Trophoblast cell (in vitro differentiated cells and primary cell): ENCODE measurements around the gene PET117.
A peak's percentile ranks its signal among the peaks of the same experiment; 100 is the strongest.
"Not testable (repeated sequence)": the region's sequence is repeated elsewhere in the genome, so short reads cannot be mapped to it uniquely, and the experiment has no call there.

Source experiments
- DNase-seq, 2 donors: peaks; one replicate each; pipeline ENCODE4 v3.0.0-alpha.2; 2016
- H2AFZ ChIP-seq: 2 replicates; pipeline ENCODE4 v1.6.1; 2013; ENCODE audit warnings: low read length, moderate library complexity, mild to moderate bottlenecking; ENCODE audit not compliant: insufficient read depth, poor library complexity
- H2AK5ac ChIP-seq: 2 replicates; pipeline ENCODE4 v1.6.1; 2013; ENCODE audit warnings: mild to moderate bottlenecking, low read length
- H2BK120ac ChIP-seq: 2 replicates; pipeline ENCODE4 v1.6.1; 2013; ENCODE audit warnings: low read length, mild to moderate bottlenecking, moderate library complexity; ENCODE audit not compliant: insufficient read depth, poor library complexity
- H2BK12ac ChIP-seq: 2 replicates; pipeline ENCODE4 v1.6.1; 2013; ENCODE audit warnings: mild to moderate bottlenecking, low read length, moderate library complexity
- H2BK5ac ChIP-seq: 2 replicates; pipeline ENCODE4 v1.6.1; 2013; ENCODE audit warnings: low read length, low read depth, moderate library complexity, mild to moderate bottlenecking; ENCODE audit not compliant: poor library complexity
- H3K14ac ChIP-seq: 2 replicates; pipeline ENCODE4 v1.6.1; 2013; ENCODE audit warnings: mild to moderate bottlenecking, low read length
- H3K18ac ChIP-seq: 2 replicates; pipeline ENCODE4 v1.6.1; 2013; ENCODE audit warnings: mild to moderate bottlenecking, low read length
- H3K23ac ChIP-seq: 2 replicates; pipeline ENCODE4 v1.6.1; 2013; ENCODE audit warnings: low read length
- H3K27ac ChIP-seq: 2 replicates; pipeline ENCODE4 v1.5.1; 2013; ENCODE audit warnings: low read depth, mild to moderate bottlenecking, inconsistent platforms, low read length, moderate library complexity
- H3K27me3 ChIP-seq: 2 replicates; pipeline ENCODE4 v1.6.1; 2013; ENCODE audit warnings: inconsistent platforms, mild to moderate bottlenecking, low read length, moderate library complexity; ENCODE audit not compliant: insufficient read depth
- H3K36me3 ChIP-seq, 2 experiments: 1 replicate in 1 of 2; 2 replicates in 1 of 2; pipeline ENCODE4 v1.6.1; 2013; ENCODE audit warnings: low read length in 2 of 2, mild to moderate bottlenecking in 2 of 2, moderate library complexity in 1 of 2; ENCODE audit not compliant: insufficient read depth in 2 of 2, control insufficient read depth in 1 of 2
- H3K4ac ChIP-seq: 2 replicates; pipeline ENCODE4 v1.6.1; 2013; ENCODE audit warnings: low read depth, mild to moderate bottlenecking, low read length, moderate library complexity
- H3K4me1 ChIP-seq, 2 experiments: 1 replicate in 1 of 2; 2 replicates in 1 of 2; pipeline ENCODE4 v1.6.1; 2013; ENCODE audit warnings: low read length in 2 of 2, mild to moderate bottlenecking in 2 of 2, moderate library complexity in 1 of 2; ENCODE audit not compliant: insufficient read depth in 2 of 2, control insufficient read depth in 1 of 2
- H3K4me2 ChIP-seq: 2 replicates; pipeline ENCODE4 v1.6.1; 2013; ENCODE audit warnings: inconsistent platforms, mild to moderate bottlenecking, low read length, moderate library complexity
- H3K4me3 ChIP-seq: 2 replicates; pipeline ENCODE4 v1.5.1; 2013; ENCODE audit warnings: mild to moderate bottlenecking, low read depth, low read length, inconsistent platforms
- H3K79me1 ChIP-seq: one replicate; pipeline ENCODE4 v1.6.1; 2013; ENCODE audit warnings: low read length
- H3K79me2 ChIP-seq: 2 replicates; pipeline ENCODE4 v1.6.1; 2013; ENCODE audit warnings: low read length, mild to moderate bottlenecking; ENCODE audit not compliant: control insufficient read depth, insufficient read depth, poor library complexity
- H3K9ac ChIP-seq: 2 replicates; pipeline ENCODE4 v1.6.1; 2013; ENCODE audit warnings: mild to moderate bottlenecking, low read length
- H3K9me3 ChIP-seq: 2 replicates; pipeline ENCODE4 v1.6.1; 2013; ENCODE audit warnings: low read depth, mild to moderate bottlenecking, control low read depth, inconsistent platforms, low read length; ENCODE audit not compliant: insufficient read depth
- H4K12ac ChIP-seq: 2 replicates; pipeline ENCODE4 v1.6.1; 2013; ENCODE audit warnings: low read depth, mild to moderate bottlenecking, low read length, moderate library complexity
- H4K8ac ChIP-seq: 2 replicates; pipeline ENCODE4 v1.6.1; 2013; ENCODE audit warnings: low read depth, mild to moderate bottlenecking, low read length, moderate library complexity
- H4K91ac ChIP-seq: one replicate; pipeline ENCODE4 v1.6.1; 2013; ENCODE audit warnings: low read depth, mild to moderate bottlenecking, low read length, moderate library complexity
- WGBS: extraction: QIAGEN DNeasy Blood & Tissue Kit; methylation state at CpG from one replicate; pipeline ENCODE4 v1.1.7; 2013; ENCODE audit warnings: missing lambda C conversion rate; ENCODE audit not compliant: insufficient read length, insufficient coverage; ENCODE audit errors: extremely low coverage; 5-methylcytosine and 5-hydroxymethylcytosine counted together

The PET117 gene

GRCh38 chr20:18094191-18094590 is 43.5 kb upstream of the PET117 start:
- Histone ChIP-seq H3K4me1 (peaks cover 9 to 16% of the 10 kb centered on the region in 2 experiments), H4K91ac (no peak overlapping the region), H3K79me1 (peaks cover 10% of the 10 kb centered on the region), H4K12ac (no peak overlapping the region), H2BK12ac (no peak overlapping the region), H2BK120ac (peak overlapping the region; percentile 55), H2AK5ac (no peak overlapping the region), H3K9ac (no peak overlapping the region), H2BK5ac (no peak overlapping the region), H3K79me2 (no peaks in the 10 kb centered on the region), H3K27ac (peak overlapping the region; percentile 46), H3K4me2 (no peak overlapping the region), H3K4me3 (no peak overlapping the region), H3K14ac (no peak overlapping the region), H3K23ac (no peak overlapping the region), H3K4ac (no peak overlapping the region), H3K27me3 (no peaks in the 10 kb centered on the region), H3K18ac (no peak overlapping the region), H3K9me3 (no peaks in the 10 kb centered on the region), H2AFZ (no peak overlapping the region), H3K36me3 (no peaks in the 10 kb centered on the region), H4K8ac (no peak overlapping the region)
- peak; percentile 55 to 80 for DNase-seq
- no CpG with 5 or more reads among the region's 5 CpGs for WGBS

GRCh38 chr20:18100569-18100968 is 37.1 kb upstream of the PET117 start:
- H3K23ac ChIP-seq, H3K18ac ChIP-seq, H3K27ac ChIP-seq, H3K36me3 ChIP-seq, DNase-seq, H4K8ac ChIP-seq, H3K79me2 ChIP-seq, H3K4ac ChIP-seq, H4K12ac ChIP-seq, H4K91ac ChIP-seq, H3K9me3 ChIP-seq, H3K14ac ChIP-seq, H2AFZ ChIP-seq, H3K4me2 ChIP-seq, H3K4me1 ChIP-seq, H3K27me3 ChIP-seq, H3K4me3 ChIP-seq, H3K79me1 ChIP-seq, H2BK120ac ChIP-seq, H2BK12ac ChIP-seq, H2AK5ac ChIP-seq, H3K9ac ChIP-seq, H2BK5ac ChIP-seq: not testable (repeated sequence)
- no CpG with 5 or more reads among the region's 11 CpGs for WGBS

DNA sequence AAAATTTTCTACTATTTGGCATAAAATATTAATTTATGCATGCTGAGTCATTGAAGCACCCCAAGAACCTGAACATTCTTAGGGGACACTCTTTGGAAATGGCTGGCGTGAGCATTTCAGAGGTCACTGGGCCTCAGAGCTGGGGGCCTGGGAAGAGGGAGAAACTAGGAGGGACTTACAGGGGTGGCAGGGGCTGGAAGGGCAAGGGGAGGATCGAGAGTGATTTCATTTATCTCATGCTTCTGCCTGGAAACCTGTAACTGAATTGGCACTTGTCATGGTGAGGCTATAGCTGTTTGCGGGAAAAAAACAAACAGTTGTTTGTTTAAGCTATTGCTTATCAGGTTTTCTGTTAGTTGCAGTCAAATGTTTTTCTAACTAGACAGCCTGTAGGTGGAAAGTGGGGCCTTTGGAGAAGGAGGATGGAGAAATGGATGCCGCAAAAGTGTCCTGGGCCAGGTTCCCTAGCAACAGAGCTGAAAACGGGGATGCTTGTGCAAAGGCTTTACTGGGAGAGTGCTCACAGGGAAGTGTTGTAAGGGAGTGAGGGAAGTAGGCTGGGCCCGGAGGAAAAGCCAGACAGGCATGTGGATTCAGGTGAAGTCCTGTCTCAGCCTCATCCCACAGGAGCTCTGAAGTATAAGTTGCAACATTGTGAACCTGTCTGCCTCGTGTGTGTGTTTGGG is 36.4 kb upstream of the PET117 start:
- no peak overlapping the region for H3K9ac ChIP-seq
- no peak overlapping the region for H3K4me3 ChIP-seq
- H3K36me3 ChIP-seq, result no peaks in the 10 kb centered on the region
- H4K91ac ChIP-seq, result no peak overlapping the region
- H3K79me1 ChIP-seq, result no peaks in the 10 kb centered on the region
- H3K27ac ChIP-seq, result no peak overlapping the region
- no peak overlapping the region for H4K12ac ChIP-seq
- no peak overlapping the region for H3K4ac ChIP-seq
- no peak overlapping the region for H3K18ac ChIP-seq
- H3K9me3 ChIP-seq, result no peaks in the 10 kb centered on the region
- no peak overlapping the region for H2BK12ac ChIP-seq
- H4K8ac ChIP-seq, result no peak overlapping the region
- peaks cover 0 to 4% of the 10 kb centered on the region in 2 experiments for H3K4me1 ChIP-seq
- no peak overlapping the region for H2BK5ac ChIP-seq
- H3K27me3 ChIP-seq, result no peaks in the 10 kb centered on the region
- H2AFZ ChIP-seq, result no peak overlapping the region
- H3K23ac ChIP-seq, result no peak overlapping the region
- H2AK5ac ChIP-seq, result no peak overlapping the region
- H2BK120ac ChIP-seq, result no peak overlapping the region
- H3K4me2 ChIP-seq, result no peak overlapping the region
- WGBS, result no CpG with 5 or more reads among the region's 7 CpGs
- H3K79me2 ChIP-seq, result no peaks in the 10 kb centered on the region
- no peak overlapping the region for H3K14ac ChIP-seq
- DNase-seq, result no peak

DNA sequence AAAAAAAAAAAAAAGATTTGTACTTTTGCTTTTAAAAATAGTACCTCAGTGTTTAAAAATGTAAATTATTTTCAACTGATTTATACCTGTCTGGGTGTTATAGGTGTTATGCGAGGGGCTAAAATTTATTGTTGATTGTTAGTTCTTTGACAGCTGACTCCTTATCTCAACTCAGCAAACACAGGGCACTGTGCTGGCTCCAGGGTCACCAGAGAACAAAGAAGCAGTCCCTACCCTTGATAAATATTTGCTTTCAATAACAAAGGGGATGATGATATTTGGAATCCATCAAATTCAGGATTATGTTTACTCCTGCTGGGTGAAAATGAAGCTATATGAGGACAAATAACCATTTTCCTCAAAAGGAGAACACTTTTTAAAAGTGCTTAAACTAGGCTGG is 34.2 kb upstream of the PET117 start:
- no peaks in the 10 kb centered on the region for H3K9me3 ChIP-seq
- no peak overlapping the region for H3K4ac ChIP-seq
- no peak overlapping the region for H3K18ac ChIP-seq
- no peak overlapping the region for H4K12ac ChIP-seq
- no peak overlapping the region for H4K91ac ChIP-seq
- no peak overlapping the region for H3K4me3 ChIP-seq
- H3K79me1 ChIP-seq, result no peaks in the 10 kb centered on the region
- no peak overlapping the region for H2AFZ ChIP-seq
- no peak overlapping the region for H2BK12ac ChIP-seq
- H3K9ac ChIP-seq, result no peak overlapping the region
- no peak for DNase-seq
- H3K27me3 ChIP-seq, result no peaks in the 10 kb centered on the region
- no peak overlapping the region for H3K27ac ChIP-seq
- peak overlapping the region; percentile 39 for H2BK120ac ChIP-seq
- no peaks in the 10 kb centered on the region for H3K36me3 ChIP-seq
- no peak overlapping the region for H2BK5ac ChIP-seq
- peaks cover 0 to 2% of the 10 kb centered on the region in 2 experiments for H3K4me1 ChIP-seq
- no CpG with 5 or more reads among the region's 1 CpG for WGBS
- H2AK5ac ChIP-seq, result no peak overlapping the region
- no peaks in the 10 kb centered on the region for H3K79me2 ChIP-seq
- H4K8ac ChIP-seq, result no peak overlapping the region
- H3K4me2 ChIP-seq, result no peak overlapping the region
- no peak overlapping the region for H3K14ac ChIP-seq
- no peak overlapping the region for H3K23ac ChIP-seq
